HG03175 (cell line): ENCODE data around the gene ABCA4.
"Not testable (repeated sequence)": the region's sequence is repeated elsewhere in the genome, so short reads cannot be mapped to it uniquely, and the experiment has no call there.

Experiments used
- ATAC-seq: cut with Tn5 transposase; IDR thresholded peaks from one replicate; pipeline ENCODE4 v1.9.1; 2021; ENCODE audit warnings: mild to moderate bottlenecking, moderate library complexity; ENCODE audit not compliant: unreplicated experiment

ABCA4 gene

GRCh38 chr1:93960641-93961147 lies 160.3 kb downstream of the ABCA4 start:
- ATAC-seq: no peak

DNA sequence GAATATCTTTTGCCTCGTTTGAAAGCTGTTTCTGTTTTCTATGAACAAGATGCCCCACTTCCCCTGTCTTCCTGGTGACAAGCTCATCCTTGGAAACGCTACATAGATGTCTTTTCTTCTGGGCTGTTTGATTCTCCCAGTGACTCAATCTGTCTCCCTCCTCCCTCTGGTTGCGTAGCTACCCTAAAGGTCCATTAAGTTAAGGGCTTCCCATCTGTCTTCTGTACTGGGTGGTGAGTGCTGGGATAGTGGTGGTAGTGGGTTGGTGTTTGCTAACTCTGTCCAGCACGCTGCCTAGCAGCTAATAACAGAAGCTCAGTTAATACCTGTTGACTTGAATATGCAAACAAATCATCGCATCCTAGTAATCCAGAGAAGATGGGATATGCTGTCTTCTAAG lies 161.5 kb downstream of the ABCA4 start:
- ATAC-seq: no peak

- ATAC-seq: no peak
Measured at GRCh38 chr1:93958726-93959100, 162.2 kb downstream of the ABCA4 start.

- no peak for ATAC-seq
Measured at GRCh38 chr1:93958032-93958725, 162.8 kb downstream of the ABCA4 start.

GRCh38 chr1:93955765-93956164 lies 165.2 kb downstream of the ABCA4 start:
- ATAC-seq: no peak

DNA sequence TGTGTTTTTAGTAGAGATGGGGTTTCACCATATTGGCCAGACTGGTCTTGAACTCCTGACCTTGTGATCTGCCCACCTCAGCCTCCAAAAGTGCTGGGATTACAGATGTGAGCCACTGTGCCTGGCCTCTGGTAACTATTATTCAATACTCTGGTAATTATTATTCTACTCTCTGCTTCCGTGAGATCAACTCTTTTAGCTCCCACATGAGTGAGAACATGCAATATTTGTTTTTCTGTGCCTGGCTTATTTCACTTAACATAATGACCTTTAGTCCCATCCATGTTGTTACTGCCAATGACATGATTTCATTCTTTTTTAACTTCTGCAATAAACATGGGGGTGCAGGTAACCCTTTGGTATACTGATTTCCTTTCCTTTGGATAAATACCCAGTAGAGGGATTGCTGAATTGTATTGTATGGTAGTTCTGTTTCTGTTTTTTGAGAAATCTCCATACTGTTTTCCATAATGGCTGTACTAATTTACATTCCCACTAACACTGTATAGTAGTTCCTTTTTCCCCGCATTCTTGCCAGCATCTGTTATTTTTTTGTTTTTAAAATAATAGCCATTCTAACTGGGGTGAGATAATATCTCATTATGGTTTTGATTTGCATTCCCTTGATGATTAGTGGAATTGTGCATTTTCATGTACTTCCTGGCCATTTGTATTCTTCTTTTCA lies 173.8 kb downstream of the ABCA4 start:
- ATAC-seq: not testable (repeated sequence)
